Ishikawa (cell line): ENCODE measurements around the gene GMDS.

Experiments used
- CREB1 ChIP-seq: IDR thresholded peaks from 2 replicates; pipeline ENCODE4 v1.6.1; 2012; ENCODE audit warnings: low read depth
- RAD21 ChIP-seq: IDR thresholded peaks from 2 replicates; pipeline ENCODE4 v1.6.1; 2012; ENCODE audit warnings: low read depth
- TAF1 ChIP-seq: IDR thresholded peaks from 2 replicates; pipeline ENCODE4 v1.6.1; 2012; ENCODE audit warnings: low read depth, mild to moderate bottlenecking
- YY1 ChIP-seq: IDR thresholded peaks from 2 replicates; pipeline ENCODE4 v1.6.1; 2012; ENCODE audit warnings: low read depth

DNA sequence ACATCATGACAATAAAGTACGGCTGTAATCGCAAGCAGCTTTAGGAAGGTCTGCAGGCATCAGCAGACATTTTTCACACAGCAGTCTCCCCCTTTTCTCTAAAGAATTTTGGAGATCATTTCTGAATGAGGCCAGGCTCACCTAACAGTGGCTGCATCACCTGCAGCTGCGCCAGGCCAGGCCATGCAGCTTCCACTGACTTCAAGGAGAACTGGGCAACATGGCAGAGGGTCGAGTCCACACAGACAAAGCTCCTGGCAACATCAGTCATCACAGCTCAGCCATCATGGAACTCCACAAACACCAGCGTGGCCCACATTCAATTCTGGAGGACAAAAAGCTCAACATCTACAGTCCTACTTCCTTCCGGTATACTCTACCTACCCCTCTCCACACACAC lies 653.5 kb downstream of the GMDS start:
- TF ChIP-seq TAF1 = no peak
- TF ChIP-seq CREB1 = no peak
- TF ChIP-seq RAD21 = no peak
- no peak for TF ChIP-seq YY1
